A549 (cell line): ENCODE data around the gene C1QTNF12.

Experiments used
- CEBPB ChIP-seq, 2 experiments: fragments of >200 bp in 1 of 2; sonication (Bioruptor Twin) in 1 of 2; formaldehyde crosslinking in 1 of 2; IDR thresholded peaks; 2 replicates each; pipeline ENCODE4 v1.6.1; 2012 to 2016
- CTCF ChIP-seq: fragments of >200 bp; sonication (Bioruptor Twin); formaldehyde crosslinking; IDR thresholded peaks from 3 replicates; pipeline ENCODE4 v1.5.1; 2016
- ESRRA ChIP-seq: fragments of 150-350 bp; IDR thresholded peaks from 2 replicates; pipeline ENCODE4 v1.6.1; 2014; ENCODE audit warnings: mild to moderate bottlenecking, low read length, borderline replicate concordance
- JUN ChIP-seq, 2 experiments: fragments of >200 bp; sonication (Bioruptor Twin); formaldehyde crosslinking; IDR thresholded peaks; 2 replicates in 1 of 2; 3 replicates in 1 of 2; pipeline ENCODE4 v1.6.1; 2016 to 2017
- POLR2A ChIP-seq: IDR thresholded peaks from 2 replicates; pipeline ENCODE4 v1.6.1; 2012; ENCODE audit warnings: mild to moderate bottlenecking, low read length
- REST ChIP-seq: fragments of 200-600 bp; sonication (generic); IDR thresholded peaks from 2 replicates; pipeline ENCODE4 v1.6.1; 2016; ENCODE audit warnings: antibody characterized with exemption, mild to moderate bottlenecking, moderate library complexity
- SMC3 ChIP-seq: fragments of >200 bp; sonication (Bioruptor Twin); formaldehyde crosslinking; IDR thresholded peaks from 3 replicates; pipeline ENCODE4 v1.6.1; 2018; ENCODE audit warnings: inconsistent platforms
- ZC3H11A ChIP-seq: fragments of 450-650 bp; IDR thresholded peaks from 2 replicates; pipeline ENCODE4 v1.6.1; 2014; ENCODE audit warnings: antibody characterized with exemption, mild to moderate bottlenecking
- TF ChIP-seq, protein P1 (sequence below): fragments of 150-350 bp; IDR thresholded peaks from 2 replicates; pipeline ENCODE4 v1.6.1; 2014; ENCODE audit warnings: low read depth, mild to moderate bottlenecking, low read length
- TF ChIP-seq, protein P2 (sequence below): fragments of 250-450 bp; sonication (Bioruptor Pico); IDR thresholded peaks from 2 replicates; pipeline ENCODE4 v1.5.0; 2021; ENCODE audit warnings: mild to moderate bottlenecking, moderate library complexity, borderline replicate concordance

GRCh38 chr1:1268284-1268682 lies 21.8 kb upstream of the C1QTNF12 start:
- no peak for TF ChIP-seq JUN (IDR thresholded peaks at IDR 0.05)
- TF ChIP-seq, protein P1, sequence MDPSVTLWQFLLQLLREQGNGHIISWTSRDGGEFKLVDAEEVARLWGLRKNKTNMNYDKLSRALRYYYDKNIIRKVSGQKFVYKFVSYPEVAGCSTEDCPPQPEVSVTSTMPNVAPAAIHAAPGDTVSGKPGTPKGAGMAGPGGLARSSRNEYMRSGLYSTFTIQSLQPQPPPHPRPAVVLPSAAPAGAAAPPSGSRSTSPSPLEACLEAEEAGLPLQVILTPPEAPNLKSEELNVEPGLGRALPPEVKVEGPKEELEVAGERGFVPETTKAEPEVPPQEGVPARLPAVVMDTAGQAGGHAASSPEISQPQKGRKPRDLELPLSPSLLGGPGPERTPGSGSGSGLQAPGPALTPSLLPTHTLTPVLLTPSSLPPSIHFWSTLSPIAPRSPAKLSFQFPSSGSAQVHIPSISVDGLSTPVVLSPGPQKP = no peak
- TF ChIP-seq CTCF = no peak
- no peak for TF ChIP-seq SMC3
- TF ChIP-seq POLR2A = no peak
- no peak for TF ChIP-seq REST
- TF ChIP-seq ESRRA = no peak
- TF ChIP-seq, protein P2, sequence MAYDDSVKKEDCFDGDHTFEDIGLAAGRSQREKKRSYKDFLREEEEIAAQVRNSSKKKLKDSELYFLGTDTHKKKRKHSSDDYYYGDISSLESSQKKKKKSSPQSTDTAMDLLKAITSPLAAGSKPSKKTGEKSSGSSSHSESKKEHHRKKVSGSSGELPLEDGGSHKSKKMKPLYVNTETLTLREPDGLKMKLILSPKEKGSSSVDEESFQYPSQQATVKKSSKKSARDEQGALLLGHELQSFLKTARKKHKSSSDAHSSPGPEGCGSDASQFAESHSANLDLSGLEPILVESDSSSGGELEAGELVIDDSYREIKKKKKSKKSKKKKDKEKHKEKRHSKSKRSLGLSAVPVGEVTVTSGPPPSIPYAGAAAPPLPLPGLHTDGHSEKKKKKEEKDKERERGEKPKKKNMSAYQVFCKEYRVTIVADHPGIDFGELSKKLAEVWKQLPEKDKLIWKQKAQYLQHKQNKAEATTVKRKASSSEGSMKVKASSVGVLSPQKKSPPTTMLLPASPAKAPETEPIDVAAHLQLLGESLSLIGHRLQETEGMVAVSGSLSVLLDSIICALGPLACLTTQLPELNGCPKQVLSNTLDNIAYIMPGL (CRISPR knock-in tag) = no peak
- TF ChIP-seq CEBPB (IDR thresholded peaks at IDR 0.05) = no peak
- no peak for TF ChIP-seq ZC3H11A
